Activated effector memory CD4-positive, alpha-beta T cell treated with anti-CD3 and anti-CD28 coated beads, Interleukin-2, amount 50 U/mL, for 16 hours (primary cell): ENCODE data around the gene YWHAG.
"Not testable (repeated sequence)": the region's sequence is repeated elsewhere in the genome, so short reads cannot be mapped to it uniquely, and the experiment has no call there.

ENCODE experiments used
- DNase-seq: peaks from one replicate; pipeline ENCODE4 v3.0.0-alpha.2; 2020

YWHAG gene

DNA sequence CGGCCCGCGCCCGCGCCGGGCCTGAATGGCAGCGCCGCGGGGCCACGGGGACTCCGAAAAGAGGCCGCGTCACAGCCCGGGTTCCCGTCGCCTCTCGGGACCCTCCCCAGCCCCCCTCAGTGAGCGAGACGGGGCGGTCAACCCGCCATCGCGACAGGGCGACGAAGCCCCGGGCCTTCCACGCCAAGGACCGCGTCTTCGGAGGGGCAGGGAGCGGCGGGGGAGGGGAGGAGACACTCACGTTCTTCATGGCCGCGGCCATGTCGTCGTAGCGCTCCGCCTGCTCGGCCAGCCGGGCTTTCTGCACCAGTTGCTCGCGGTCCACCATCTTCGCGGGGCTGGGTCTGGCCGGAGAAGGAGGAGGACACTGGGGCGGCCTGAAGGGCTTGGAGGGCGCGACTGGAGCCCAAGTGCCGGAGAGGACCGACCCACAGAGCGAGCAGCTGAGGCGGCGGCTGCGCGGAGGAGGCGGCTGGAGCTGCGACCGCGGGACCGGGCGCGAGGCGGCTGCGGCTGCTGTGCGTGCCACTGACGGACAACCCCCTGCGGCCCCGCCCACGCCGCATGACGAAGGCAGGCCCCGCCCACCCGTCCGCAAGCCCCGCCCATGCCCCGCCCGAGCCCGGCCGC lies at the start of gene YWHAG:
Gene YWHAG, minus strand, starts transcription at position 511 of the 630 bp plus-strand sequence. Its CDS starts 183 bp downstream, at position 328.
- peak; percentile 95 for DNase-seq

DNA sequence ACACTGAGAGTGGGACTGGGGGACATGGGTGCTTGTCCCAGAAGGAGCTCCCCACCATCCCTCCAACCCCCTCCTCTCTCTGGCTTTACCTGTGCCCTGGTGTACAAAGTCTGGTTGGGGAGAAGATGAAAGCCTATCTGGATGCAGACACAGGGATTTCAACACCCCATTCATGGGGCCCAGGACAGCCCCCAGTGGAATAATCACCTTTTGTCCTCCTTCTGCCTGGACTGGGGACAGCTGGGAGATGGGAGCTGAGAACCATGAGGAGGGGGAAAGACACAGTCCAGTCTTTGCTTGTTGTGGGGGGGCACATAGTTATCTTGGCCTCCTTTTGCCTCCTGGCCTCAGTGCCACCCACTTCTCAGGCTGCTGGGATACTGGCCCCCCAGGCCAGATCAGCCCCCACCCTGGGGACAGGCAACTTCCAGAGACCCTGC lies 49.4 kb upstream of the YWHAG start:
- DNase-seq = no peak

DNA sequence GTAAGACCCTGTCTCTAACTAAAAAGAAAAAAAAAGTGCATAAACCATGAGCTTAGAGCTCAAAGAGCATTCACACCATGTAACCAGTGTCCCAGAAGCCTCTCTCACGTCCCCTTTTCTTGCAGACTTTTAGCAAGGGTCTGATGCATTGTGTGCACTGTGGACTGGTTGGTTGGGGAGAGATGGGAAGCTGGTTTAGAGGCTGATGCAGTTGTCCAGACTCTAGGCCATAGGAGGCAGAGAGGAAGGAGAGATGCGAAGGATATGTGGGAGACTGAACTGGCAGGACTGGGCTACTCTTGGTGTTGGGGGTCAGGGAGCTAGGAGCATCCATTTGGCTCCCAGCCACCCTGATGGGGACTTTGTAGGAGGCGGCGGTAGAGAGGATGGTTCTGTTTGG lies 48.9 kb upstream of the YWHAG start:
- no peak for DNase-seq

DNA sequence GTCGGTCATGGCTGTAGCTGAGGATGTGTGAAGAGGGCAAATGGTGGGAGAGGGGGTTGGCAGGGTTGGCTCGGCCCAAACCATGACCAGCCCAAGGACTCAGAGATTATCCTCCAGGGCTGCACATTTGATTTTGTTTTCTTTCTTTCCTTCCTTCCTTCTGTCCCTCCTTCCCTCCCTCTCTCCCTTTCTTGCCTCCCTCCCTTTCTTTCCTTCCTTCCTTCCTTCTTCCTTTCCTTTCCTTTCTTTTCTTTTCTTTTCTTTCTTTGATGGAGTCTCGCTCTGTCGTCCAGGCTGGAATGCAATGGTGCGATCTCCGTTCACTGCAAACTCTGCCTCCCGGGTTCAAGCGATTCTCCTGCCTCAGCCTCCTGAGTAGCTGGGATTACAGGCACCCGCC lies 46.9 kb upstream of the YWHAG start:
- DNase-seq = no peak

DNA sequence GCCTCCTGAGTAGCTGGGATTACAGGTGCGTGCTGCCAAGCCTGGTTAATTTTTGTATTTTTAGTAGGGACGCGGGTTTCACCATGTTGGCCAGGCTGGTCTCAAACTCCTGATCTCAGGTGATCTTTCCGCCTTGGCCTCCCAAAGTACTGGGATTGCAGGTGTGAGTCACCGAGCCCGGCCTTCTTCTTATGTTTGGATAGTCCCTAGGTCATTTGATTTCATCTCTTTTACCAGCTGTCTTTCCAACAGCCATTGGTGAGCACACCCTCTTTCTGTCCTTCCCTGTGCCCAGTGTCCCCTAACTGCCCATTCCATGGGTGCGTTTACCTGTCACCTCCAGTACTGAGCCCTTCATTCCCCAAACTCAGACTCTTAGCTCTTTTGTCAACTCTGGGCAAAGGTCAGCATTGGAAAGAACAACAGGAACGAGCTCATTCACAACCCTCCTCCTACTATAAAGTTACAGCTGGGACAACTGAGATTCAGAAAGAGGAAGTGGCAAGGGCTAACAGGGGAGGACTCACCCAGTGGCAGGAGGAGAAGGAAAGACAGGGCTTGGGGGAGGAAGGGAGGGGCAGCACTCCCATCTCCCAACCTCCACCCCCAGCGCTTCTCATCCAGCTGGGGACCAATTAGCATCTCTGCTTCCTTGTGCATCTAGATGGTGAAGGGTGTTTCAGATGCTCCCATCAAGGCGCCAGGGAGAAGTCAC lies 45.1 kb upstream of the YWHAG start:
- DNase-seq = no peak

DNA sequence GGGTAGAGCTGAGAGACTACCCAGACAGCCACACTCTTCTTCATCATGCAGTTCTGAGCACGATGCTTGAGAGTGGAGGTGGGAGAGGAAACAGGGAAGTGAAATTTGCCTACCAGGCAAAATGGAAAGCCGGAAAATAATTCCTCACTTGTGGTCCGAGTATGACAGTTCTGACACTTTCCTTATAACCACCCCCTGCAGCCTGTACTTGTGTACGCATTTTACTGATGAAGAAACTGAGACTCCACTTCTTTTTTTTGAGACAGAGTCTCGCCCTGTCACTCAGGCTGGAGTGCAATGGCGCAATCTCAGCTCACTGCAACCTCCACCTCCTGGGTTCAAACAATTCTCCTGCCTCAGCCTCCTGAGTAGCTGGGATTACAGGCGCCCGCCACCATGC lies 44.3 kb upstream of the YWHAG start:
- not testable (repeated sequence) for DNase-seq

DNA sequence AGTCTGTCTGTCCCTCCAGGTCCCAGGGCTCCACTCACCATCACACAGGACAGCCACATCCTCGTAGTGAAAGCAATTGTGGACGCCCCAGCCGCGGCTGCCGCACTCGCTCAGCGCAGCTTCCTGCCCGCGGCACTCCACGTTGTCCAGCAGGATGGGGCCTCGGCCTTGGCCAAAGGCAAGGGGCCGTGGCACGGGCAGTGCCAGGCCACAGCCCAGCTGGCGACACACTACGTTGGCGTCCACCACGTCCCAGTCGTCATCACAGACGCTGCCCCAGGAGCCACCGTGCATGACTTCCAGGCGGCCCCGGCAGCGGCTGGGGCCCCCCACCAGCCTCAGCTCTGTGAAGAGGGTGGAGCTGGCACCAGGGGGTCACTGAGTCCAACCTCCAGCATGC lies 41.5 kb upstream of the YWHAG start:
- DNase-seq = no peak

DNA sequence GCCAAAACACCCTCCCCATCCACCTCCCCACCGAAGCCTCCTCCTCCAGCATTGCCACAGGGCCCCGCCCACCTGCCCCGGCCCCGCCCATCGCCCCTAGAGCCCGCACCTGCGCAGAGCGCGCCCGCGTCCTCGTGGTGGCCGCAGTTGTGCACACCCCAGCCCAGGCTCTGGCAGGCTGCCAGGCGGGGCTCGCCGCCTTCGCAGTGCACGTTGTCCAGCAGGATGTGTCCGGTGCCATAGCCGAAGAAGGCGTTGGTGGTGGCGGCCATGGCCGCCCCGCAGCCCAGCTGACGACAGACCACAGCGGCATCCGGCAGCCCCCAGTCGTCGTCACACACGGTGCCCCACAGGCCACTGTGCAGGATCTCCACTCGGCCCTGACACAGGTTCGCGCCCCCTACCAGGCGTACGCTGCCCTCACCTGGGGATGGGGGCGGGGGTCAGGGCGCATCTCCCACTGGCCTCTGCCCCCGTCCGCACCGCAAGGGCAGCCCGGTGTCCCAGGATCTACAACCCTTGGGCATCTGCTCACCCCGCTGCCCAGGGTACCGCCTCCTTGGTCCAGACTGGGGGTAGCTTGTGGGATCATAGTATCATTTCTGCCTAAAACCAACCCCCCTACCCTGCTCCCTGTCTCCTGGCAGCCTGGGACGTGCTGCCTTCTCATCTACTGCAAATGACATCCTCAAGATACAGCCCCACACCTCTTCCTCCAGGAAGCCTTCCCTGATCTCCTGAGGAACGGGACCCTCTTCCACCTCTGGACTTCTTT lies 38.8 kb upstream of the YWHAG start:
- DNase-seq = peak; percentile 92

DNA sequence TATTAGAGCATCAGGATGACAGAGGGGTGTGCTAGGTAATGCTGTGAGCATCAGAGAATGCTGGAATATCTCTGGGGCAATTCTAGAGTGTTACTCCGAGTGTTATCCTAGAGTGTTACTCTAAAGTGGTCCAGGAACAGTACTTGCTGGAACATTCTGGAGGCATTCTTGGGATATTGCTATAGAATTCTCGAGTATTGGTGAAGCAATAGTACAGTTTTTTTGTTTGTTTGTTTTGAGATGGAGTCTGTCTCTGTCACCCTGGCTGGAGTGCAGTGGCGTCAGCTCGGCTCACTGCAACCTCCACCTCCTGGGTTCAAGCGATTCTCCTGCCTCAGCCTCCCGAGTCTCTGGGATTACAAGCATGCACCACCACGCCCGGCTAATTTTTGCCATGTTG lies 38.1 kb upstream of the YWHAG start:
- DNase-seq = no peak

DNA sequence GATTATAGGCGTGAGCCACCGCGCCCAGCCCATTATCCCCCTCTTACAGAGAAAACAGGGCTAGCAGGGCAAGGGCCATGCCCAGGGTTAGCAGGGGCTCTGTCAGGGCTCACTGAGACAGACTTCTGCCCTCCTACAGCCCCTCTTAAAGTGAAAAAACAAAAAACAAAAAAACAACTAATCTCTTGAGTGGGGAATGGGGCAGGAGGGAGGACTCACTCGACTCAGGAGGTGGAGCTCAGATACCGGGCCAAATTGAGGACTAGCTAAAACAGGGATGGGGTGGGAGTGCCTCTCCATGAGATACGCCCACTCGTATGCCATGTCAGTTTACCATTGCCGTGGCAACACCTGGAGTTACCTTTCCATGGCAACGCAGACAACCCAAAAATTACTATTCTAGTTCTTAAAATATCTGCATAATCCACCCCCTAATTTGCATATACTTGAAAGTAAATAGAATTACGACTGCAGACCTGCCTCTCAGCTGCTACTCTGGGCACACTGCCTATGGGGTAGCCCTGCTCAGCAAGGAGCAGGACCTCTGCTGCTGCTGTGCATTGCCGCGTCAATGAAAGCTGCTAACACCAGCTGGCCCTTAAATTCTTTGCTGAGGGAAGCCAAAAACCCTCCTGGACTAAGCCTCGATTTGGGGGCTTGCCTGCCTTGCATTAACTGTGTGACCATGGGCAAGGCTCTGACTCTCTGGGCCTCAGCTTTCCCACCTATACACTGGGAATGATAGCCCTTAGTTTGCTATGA lies 37.4 kb upstream of the YWHAG start:
- no peak for DNase-seq

DNA sequence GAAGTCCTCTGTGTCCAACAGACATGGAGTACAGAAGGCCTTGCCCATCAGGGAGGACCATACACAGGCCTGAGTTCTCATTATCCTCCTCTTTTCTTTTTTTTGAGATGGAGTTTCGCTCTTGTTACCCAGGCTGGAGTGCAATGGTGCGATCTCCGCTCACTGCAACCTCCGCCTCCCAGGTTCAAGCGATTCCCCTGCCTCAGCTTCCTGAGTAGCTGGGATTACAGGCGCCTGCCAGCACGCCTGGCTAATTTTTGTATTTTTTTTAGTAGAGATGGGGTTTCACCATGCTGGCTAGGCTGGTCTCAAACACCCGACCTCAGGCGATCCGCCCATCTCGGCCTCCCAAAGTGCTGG lies 36.8 kb upstream of the YWHAG start:
- DNase-seq = not testable (repeated sequence)

DNA sequence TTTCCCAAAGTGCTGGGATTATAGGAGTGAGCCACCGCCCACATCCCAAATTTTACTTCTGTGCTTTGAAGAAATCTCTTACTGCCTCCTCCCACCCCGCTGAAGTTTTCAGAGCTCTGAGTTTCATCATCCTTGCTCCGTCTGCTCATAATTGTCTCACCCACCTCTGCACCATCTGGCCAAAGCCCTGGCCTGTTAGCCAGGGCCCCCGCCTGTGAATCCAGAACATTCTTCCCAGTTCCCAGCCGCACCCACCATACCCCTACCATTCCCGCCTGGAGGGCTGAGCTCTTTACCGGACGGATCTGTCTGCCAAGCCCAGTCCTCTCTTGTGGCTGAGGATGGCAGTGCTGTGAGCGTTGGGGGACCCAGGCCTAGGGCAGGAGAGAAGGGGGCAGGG lies 36.2 kb upstream of the YWHAG start:
- no peak for DNase-seq

DNA sequence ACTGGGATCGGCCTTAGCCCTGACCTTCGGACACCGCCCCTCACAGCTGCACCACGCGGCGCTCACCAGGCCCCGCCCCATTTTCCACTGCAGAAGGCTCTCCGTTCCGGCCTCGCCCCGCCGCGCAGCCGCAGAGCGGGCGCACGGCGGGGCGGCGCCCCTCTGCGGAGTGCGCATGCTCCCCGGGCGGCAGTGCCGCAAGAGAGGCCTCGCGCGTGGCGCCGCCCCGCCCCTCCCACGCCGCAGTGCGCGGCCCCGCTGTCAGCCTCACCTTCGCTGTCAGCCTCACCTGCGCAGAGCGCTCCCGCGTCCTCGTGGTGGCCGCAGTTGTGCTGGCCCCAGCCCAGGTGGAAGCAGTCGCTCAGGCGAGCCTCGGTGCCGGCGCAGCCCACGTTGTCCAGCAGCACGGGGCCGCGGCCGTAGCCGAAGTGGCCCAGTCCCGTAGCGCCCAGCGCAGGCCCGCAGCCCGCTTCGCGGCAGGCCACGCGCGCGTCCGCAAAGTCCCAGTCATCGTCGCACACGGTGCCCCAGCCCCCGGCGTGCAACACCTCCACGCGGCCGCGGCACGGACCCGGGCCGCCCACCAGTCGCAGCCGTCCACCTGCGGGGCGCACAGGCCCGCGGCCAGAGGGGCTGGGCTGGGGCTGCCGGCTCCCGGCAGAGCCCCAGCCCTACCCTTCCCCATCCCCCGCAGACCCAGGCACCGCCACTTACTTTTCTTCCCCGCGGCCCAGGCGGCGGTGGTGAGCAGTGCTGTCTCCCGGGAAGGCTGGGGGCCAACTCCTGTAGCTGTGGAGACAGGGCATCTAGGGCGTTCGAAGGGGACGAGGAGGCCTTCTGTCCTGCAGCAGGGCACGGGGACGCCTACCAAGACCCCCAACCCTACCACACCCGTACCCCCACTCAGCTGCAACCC lies 34.6 kb upstream of the YWHAG start:
- DNase-seq = peak; percentile 97

DNA sequence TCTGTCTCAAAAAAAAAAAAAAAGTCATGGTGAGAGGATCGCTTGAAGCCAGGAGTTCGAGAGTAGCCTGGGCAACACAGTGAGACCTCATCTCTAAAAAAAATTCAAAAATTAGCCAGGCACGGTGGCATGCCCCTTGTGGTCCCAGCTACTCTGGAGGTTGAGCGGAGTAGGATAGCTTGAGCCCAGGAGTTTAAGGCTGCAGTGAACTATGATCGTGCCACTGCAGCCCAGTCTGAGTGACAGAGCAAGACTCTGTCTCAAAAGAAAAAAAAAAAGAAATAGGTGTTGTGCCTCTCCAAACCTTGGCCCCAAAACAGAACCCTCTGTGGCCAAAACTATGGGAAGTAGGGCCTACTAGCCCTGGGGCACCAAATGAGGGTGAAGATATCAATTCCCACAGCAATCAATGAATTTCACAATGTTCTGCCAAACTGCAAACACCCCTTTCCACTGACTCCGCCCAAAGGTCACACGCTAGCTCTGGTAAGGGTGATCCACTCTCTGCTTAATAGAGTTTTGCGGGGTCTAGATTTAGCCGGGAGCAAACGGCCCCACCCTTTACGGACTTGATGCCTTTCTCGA lies 33.8 kb upstream of the YWHAG start:
- DNase-seq = no peak

DNA sequence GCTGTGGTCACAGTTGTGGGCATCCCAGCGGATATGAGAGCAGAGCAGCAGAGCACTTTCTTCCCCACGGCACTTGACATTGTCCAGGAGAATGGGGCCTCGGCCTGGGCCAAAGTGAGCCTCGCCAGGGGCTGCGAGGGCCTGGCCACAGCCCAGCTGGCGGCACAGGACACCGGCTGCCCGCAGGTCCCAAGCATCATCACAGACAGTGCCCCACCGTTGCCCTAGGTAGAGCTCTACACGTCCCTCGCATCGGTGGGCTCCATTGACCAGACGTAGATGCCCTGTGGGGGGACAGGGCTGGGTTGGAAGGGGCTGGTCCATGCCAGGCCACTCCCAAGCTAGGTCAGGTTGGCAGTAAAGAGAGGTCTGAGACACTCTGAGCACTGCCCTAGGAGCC lies 31.3 kb upstream of the YWHAG start:
- DNase-seq = no peak

DNA sequence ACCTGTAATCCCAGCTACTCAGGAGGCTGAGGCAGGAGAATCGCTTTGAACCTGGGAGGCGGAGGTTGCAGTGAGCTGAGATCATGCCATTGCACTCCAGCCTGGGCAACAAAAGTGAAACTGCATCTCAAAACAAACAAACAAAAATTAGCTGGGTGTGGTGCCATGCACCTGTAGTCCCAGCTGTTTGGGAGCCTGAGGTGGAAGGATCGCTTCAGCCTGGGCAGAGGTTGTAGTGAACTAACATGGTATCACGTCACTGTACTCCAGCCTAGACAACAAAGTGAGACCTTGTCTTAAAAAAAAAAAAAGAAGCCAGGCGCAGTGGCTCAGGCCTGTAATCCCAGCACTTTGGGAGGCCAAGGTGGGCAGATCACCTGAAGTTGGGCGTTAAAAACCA lies 29.0 kb upstream of the YWHAG start:
- not testable (repeated sequence) for DNase-seq

DNA sequence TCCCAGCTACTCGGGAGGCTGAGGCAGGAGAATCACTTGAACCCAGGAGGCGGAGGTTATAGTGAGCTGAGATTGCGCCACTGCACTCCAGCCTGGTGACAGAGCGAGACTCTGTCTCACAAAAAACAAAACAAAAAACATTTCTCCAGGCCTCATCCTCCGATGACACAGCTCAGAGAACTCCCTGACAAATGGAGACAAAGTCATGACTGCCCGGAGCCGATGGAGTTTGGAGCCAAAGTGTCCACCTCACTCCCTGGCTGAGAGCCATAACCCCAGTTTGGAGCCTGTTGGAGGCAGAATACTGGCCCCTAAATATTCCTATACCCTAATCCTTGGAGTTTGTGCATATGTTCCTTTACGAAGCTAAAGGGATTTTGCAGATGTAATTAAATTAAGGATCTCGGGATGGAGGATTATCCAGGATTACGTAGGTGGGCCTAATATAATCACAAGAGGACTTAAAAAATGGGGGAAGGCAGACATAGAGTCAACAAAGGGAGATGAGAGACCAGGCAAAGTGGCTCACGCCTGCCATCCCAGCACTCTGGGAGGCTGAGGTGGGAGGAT lies 28.0 kb upstream of the YWHAG start:
- no peak for DNase-seq

DNA sequence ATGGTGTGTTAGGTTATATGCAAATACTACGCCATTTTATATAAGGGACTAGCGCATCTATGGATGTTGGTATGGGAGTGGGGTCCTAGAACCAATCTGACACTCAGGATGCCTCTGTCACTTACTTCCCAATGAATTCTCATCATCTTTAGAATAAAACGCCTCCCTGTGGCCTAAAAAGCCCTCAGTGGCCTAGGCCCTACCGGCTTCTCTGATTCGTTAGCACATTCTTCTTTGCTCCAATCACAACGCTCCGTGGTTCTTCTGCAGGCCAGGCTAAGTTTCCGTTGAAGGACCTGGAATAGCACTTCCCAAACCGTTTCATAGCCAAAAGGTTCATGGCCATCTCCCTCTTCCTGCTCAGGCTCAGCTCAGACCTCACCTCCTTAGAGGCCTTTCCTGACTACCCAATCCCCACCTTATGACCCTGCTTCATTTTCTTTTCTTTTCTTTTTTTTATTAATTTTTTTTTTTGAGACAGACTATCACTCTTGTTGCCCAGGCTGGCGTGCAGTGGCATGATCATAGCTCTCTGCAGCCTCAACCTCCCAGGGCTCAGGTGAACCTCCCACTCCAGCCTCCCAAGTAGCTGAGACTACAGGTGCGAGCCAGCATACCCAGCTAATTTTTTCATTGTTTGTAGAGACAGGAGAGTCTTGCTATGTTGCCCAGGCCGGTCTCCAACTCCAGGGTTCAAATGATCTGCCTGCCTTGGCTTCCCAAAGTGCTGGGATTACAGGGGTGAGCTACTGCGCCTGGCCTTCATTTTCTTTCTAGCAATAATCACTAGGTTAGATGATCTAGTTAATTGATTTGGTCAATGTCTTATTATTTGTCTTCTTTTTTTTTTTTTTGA lies 24.5 kb upstream of the YWHAG start:
- DNase-seq = no peak

DNA sequence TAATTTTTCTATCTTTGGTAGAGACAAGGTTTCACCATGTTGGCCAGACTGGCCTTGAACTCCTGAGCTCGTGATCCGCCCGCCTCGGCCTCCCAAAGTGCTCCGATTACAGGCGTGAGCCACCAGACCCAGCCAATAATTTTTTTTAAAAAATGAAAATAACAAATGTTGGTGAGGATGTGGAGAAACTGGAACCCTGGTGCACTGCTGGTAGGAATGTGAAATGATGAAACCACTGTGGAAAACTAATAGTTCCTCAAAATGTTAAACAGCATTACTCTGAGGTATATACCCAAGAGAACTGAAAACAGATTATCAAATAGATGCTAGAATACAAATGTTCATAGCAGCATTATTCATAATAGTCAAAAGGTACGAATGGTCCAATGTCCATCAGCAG lies 23.0 kb upstream of the YWHAG start:
- DNase-seq = no peak

DNA sequence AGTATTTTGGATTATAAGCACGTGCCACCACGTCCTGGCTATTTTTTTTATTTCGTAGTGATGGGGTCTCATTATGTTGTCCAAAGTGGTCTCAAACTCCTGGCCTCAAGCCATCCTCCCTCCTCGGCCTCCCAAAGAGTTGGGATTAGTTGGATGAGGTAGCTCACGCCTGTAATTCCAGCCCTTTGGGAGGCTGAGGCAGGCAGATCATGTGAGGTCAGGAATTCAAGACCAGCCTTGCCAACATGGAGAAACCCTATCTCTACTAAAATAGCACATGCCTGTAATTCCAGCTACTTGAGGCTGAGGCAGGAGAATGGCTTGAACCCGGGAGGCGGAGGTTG lies 21.8 kb upstream of the YWHAG start:
- no peak for DNase-seq
